Posterior cingulate gyrus (tissue), 11 donors: Measurements from ENCODE around the gene HS3ST4.
"Not testable (repeated sequence)": the region's sequence is repeated elsewhere in the genome, so short reads cannot be mapped to it uniquely, and the experiment has no call there.

ENCODE experiments used
- DNase-seq, 10 donors: peaks; one replicate each; pipeline versions ENCODE4 v3.0.0 to v3.0.0-alpha.2; 2020 to 2021; ENCODE audit warnings: mixed read lengths in 3 of 10
- intact Hi-C: fragments of 100-400 bp; cut with DNase I; formaldehyde crosslinking; loops from one replicate; pipeline ENCODE4 v1.15.1; 2023

The HS3ST4 gene

GRCh38 chr16:25957707-25958106, 265.9 kb downstream of the HS3ST4 start:
- intact Hi-C loops = no loop called here
- no peak for DNase-seq

- intact Hi-C loops = no loop called here
- no peak for DNase-seq
These were observed 267.5 kb downstream of the HS3ST4 start for GRCh38 chr16:25959221-25959620.

- no peak for DNase-seq
- intact Hi-C loops = no loop called here
These were observed 274.7 kb downstream of the HS3ST4 start for GRCh38 chr16:25966172-25967097.

GRCh38 chr16:25977121-25977520, 285.4 kb downstream of the HS3ST4 start:
- intact Hi-C loops = no loop called here
- no peak for DNase-seq

GRCh38 chr16:25978218-25978617, 286.5 kb downstream of the HS3ST4 start:
- no peak for DNase-seq
- intact Hi-C loops = no loop called here

GRCh38 chr16:25988084-25988483, 296.3 kb downstream of the HS3ST4 start:
- intact Hi-C loops = no loop called here
- DNase-seq = no peak

GRCh38 chr16:25988882-25989281, 297.1 kb downstream of the HS3ST4 start:
- intact Hi-C loops = no loop called here
- DNase-seq = no peak

- intact Hi-C loops = no loop called here
- DNase-seq = no peak
These were observed 304.3 kb downstream of the HS3ST4 start for GRCh38 chr16:25996052-25996451.

GRCh38 chr16:26005336-26005735, 313.6 kb downstream of the HS3ST4 start:
- intact Hi-C loops = no loop called here

GRCh38 chr16:26012376-26012775, 320.6 kb downstream of the HS3ST4 start:
- DNase-seq = no peak
- intact Hi-C loops = no loop called here

More at GRCh38 chr16:26005336-26005735, 313.6 kb downstream of the HS3ST4 start:
- no peak for DNase-seq

GRCh38 chr16:26015776-26016175, 324.0 kb downstream of the HS3ST4 start:
- intact Hi-C loops = no loop called here
- no peak for DNase-seq

GRCh38 chr16:26016989-26017388, 325.2 kb downstream of the HS3ST4 start:
- intact Hi-C loops = no loop called here
- no peak for DNase-seq

- DNase-seq = no peak
These were observed 327.9 kb downstream of the HS3ST4 start for GRCh38 chr16:26019381-26020242.

GRCh38 chr16:26026709-26027450, 335.1 kb downstream of the HS3ST4 start:
- intact Hi-C loops = no loop called here
- no peak for DNase-seq

More at GRCh38 chr16:26019381-26020242, 327.9 kb downstream of the HS3ST4 start:
- intact Hi-C loops = no loop called here

- peak in 1 of 10 donors; percentile 14 for DNase-seq
- intact Hi-C loops = no loop called here
These were observed 339.5 kb downstream of the HS3ST4 start for GRCh38 chr16:26031286-26031685.

- DNase-seq, intact Hi-C loops: not testable (repeated sequence)
These were observed 340.9 kb downstream of the HS3ST4 start for GRCh38 chr16:26032661-26033060.

GRCh38 chr16:26041952-26042668, 350.4 kb downstream of the HS3ST4 start:
- DNase-seq = no peak
- intact Hi-C loops = no loop called here

GRCh38 chr16:26050472-26050871, 358.7 kb downstream of the HS3ST4 start:
- intact Hi-C loops = no loop called here
- no peak for DNase-seq

- DNase-seq = no peak
- intact Hi-C loops = no loop called here
These were observed 359.3 kb downstream of the HS3ST4 start for GRCh38 chr16:26051063-26051462.

- intact Hi-C loops = no loop called here
- no peak for DNase-seq
These were observed 362.1 kb downstream of the HS3ST4 start for GRCh38 chr16:26053889-26054288.
